ENCODE data around the gene ATPAF1. TPM values are rescaled to one million over a fixed set of nuclear protein-coding genes. Genes with fewer than 3 reads are reported as not detected.
"Not testable (repeated sequence)": the region's sequence is repeated elsewhere in the genome, so short reads cannot be mapped to it uniquely, and the experiment has no call there.

Gene ATPAF1
- total RNA-seq, 1 donor from 2014 or later: 19.3 TPM

GRCh38 chr1:46655848-46656247 lies 12.3 kb downstream of the ATPAF1 start:
- H3K9me3 ChIP-seq (ENCODE audit: insufficient read depth, low read depth, low read length): no peaks in the 10 kb centered on the region
- no peak overlapping the region for H3K4me3 Mint-ChIP-seq (ENCODE audit: unreplicated experiment)
- H3K36me3 ChIP-seq (ENCODE audit: insufficient read depth, low read length): peaks cover 10% of the 10 kb centered on the region
- no peak overlapping the region for H3K27ac ChIP-seq (ENCODE audit: low read depth, low read length)
- no peak overlapping the region for H2AFZ ChIP-seq (ENCODE audit: low read depth, low read length)
- no peak overlapping the region for H3K9ac ChIP-seq (ENCODE audit: low read length)
- peaks cover 11% of the 10 kb centered on the region for H3K36me3 Mint-ChIP-seq (ENCODE audit: low read depth, unreplicated experiment)
- no peaks in the 10 kb centered on the region for H3K4me1 ChIP-seq (ENCODE audit: insufficient read depth, low read length)
- H3K79me2 ChIP-seq (ENCODE audit: insufficient read depth, low read length): no peaks in the 10 kb centered on the region
- H4K20me1 ChIP-seq (ENCODE audit: insufficient read depth, low read length): no peaks in the 10 kb centered on the region
- FAIRE-seq (no peak), DNase-seq (ENCODE audit: low read depth) (no peak)
- H3K4me3 ChIP-seq (ENCODE audit: insufficient read depth, low read depth, low read length): no peak overlapping the region
- TF ChIP-seq CTCF (IDR thresholded peaks at IDR 0.05; ENCODE audit: insufficient read depth, low read depth, low read length) (no peak), EZH2 (IDR thresholded peaks at IDR 0.05; ENCODE audit: insufficient read depth, low read length) (no peak)
- no peak overlapping the region for H3K4me2 ChIP-seq (ENCODE audit: low read length)
- H3K27me3 ChIP-seq (ENCODE audit: insufficient read depth, low read length): no peaks in the 10 kb centered on the region
- no peaks in the 10 kb centered on the region for H3K27me3 Mint-ChIP-seq (ENCODE audit: low read depth, unreplicated experiment)
- H3K4me1 Mint-ChIP-seq (ENCODE audit: low read depth, unreplicated experiment): peaks cover 12% of the 10 kb centered on the region
- no peaks in the 10 kb centered on the region for H3K9me3 Mint-ChIP-seq (ENCODE audit: unreplicated experiment)
- no peak overlapping the region for H3K27ac Mint-ChIP-seq (ENCODE audit: unreplicated experiment)

GRCh38 chr1:46654698-46655097 lies 13.5 kb downstream of the ATPAF1 start:
- H3K27me3 Mint-ChIP-seq (ENCODE audit: low read depth, unreplicated experiment); H3K27ac Mint-ChIP-seq (ENCODE audit: unreplicated experiment); H3K36me3 ChIP-seq (ENCODE audit: insufficient read depth, low read length); H3K27me3 ChIP-seq (ENCODE audit: insufficient read depth, low read length); H4K20me1 ChIP-seq (ENCODE audit: insufficient read depth, low read length); DNase-seq (ENCODE audit: low read depth); H3K4me1 ChIP-seq (ENCODE audit: insufficient read depth, low read length); H3K9ac ChIP-seq (ENCODE audit: low read length); H3K27ac ChIP-seq (ENCODE audit: low read depth, low read length); H3K9me3 Mint-ChIP-seq (ENCODE audit: unreplicated experiment); H3K4me3 ChIP-seq (ENCODE audit: insufficient read depth, low read depth, low read length); H3K79me2 ChIP-seq (ENCODE audit: insufficient read depth, low read length); H2AFZ ChIP-seq (ENCODE audit: low read depth, low read length); H3K4me2 ChIP-seq (ENCODE audit: low read length); H3K4me3 Mint-ChIP-seq (ENCODE audit: unreplicated experiment); FAIRE-seq; H3K9me3 ChIP-seq (ENCODE audit: insufficient read depth, low read depth, low read length): not testable (repeated sequence)
- H3K36me3 Mint-ChIP-seq (ENCODE audit: low read depth, unreplicated experiment): peaks cover 20% of the 10 kb centered on the region
- peaks cover 12% of the 10 kb centered on the region for H3K4me1 Mint-ChIP-seq (ENCODE audit: low read depth, unreplicated experiment)

DNA sequence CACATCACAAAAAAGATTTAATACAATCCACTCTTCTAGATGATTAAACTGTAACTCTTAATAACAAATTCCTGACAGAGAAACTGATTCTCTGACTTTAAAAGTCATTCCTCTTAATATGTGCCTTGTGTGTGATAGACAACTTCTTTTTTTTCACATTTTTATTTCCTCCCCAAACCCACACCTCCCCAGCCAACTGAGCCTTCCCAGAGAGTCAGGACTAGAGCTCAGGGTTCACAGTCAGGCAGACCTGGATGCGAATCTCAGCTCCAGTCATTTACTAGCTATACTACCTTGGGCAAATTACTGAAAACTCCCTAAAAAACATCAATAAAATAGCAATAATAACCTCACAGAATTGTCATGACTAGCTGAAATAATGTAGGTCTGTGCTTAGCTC lies 14.2 kb downstream of the ATPAF1 start:
- FAIRE-seq: no peak
- Histone ChIP-seq H4K20me1 (ENCODE audit: insufficient read depth, low read length) (no peaks in the 10 kb centered on the region), H3K27me3 (ENCODE audit: insufficient read depth, low read length) (no peaks in the 10 kb centered on the region), H3K4me1 (ENCODE audit: insufficient read depth, low read length) (no peaks in the 10 kb centered on the region), H3K9ac (ENCODE audit: low read length) (no peak overlapping the region), H3K4me3 (ENCODE audit: insufficient read depth, low read depth, low read length) (no peak overlapping the region), H3K36me3 (ENCODE audit: insufficient read depth, low read length) (peaks cover 13% of the 10 kb centered on the region), H3K4me2 (ENCODE audit: low read length) (no peak overlapping the region), H3K79me2 (ENCODE audit: insufficient read depth, low read length) (no peaks in the 10 kb centered on the region), H2AFZ (ENCODE audit: low read depth, low read length) (no peak overlapping the region), H3K27ac (ENCODE audit: low read depth, low read length) (no peak overlapping the region), H3K9me3 (ENCODE audit: insufficient read depth, low read depth, low read length) (no peaks in the 10 kb centered on the region)
- no peaks in the 10 kb centered on the region for H3K27me3 Mint-ChIP-seq (ENCODE audit: low read depth, unreplicated experiment)
- peaks cover 12% of the 10 kb centered on the region for H3K4me1 Mint-ChIP-seq (ENCODE audit: low read depth, unreplicated experiment)
- TF ChIP-seq EZH2 (IDR thresholded peaks at IDR 0.05; ENCODE audit: insufficient read depth, low read length): no peak
- no peak overlapping the region for H3K27ac Mint-ChIP-seq (ENCODE audit: unreplicated experiment)
- H3K36me3 Mint-ChIP-seq (ENCODE audit: low read depth, unreplicated experiment): peaks cover 24% of the 10 kb centered on the region
- no peak overlapping the region for H3K4me3 Mint-ChIP-seq (ENCODE audit: unreplicated experiment)
- DNase-seq (ENCODE audit: low read depth): no peak
- no peaks in the 10 kb centered on the region for H3K9me3 Mint-ChIP-seq (ENCODE audit: unreplicated experiment)
